Lower lobe of right lung (tissue), 2 donors: ENCODE data around the gene AQP6. TPM values are rescaled to one million over a fixed set of nuclear protein-coding genes. Genes with fewer than 3 reads are reported as not detected.

Source experiments
- ATAC-seq, 2 donors: fragments of 200-7000 bp; cut with Tn5 transposase; one replicate each; pipeline ENCODE4 v1.9.1; 2020 to 2022; ENCODE audit warnings: mild to moderate bottlenecking in 2 of 2, moderate library complexity in 2 of 2
- DNase-seq: peaks from one replicate; pipeline ENCODE4 v3.0.0-alpha.2; 2020
- H3K27ac ChIP-seq: fragments of 200-600 bp; one replicate; pipeline ENCODE4 v1.8.0; 2022
- H3K27me3 ChIP-seq: fragments of 200-600 bp; one replicate; pipeline ENCODE4 v1.8.0; 2022; ENCODE audit warnings: low read depth
- H3K36me3 ChIP-seq: fragments of 200-600 bp; one replicate; pipeline ENCODE4 v1.8.0; 2022; ENCODE audit warnings: mild to moderate bottlenecking
- H3K4me1 ChIP-seq: fragments of 200-600 bp; one replicate; pipeline ENCODE4 v1.8.0; 2022
- H3K4me3 ChIP-seq: fragments of 200-600 bp; one replicate; pipeline ENCODE4 v1.8.0; 2022; ENCODE audit warnings: mild to moderate bottlenecking
- H3K9me3 ChIP-seq: fragments of 200-600 bp; one replicate; pipeline ENCODE4 v1.8.0; 2022
- CTCF ChIP-seq: fragments of 200-600 bp; IDR thresholded peaks from one replicate; pipeline ENCODE4 v1.8.0; 2022; ENCODE audit warnings: antibody characterized with exemption, mild to moderate bottlenecking
- intact Hi-C: fragments of 100-400 bp; cut with DNase I; formaldehyde crosslinking; loops from one replicate; pipeline ENCODE4 v1.11.0; 2022
- total RNA-seq: library from RNA; stranded (reverse); fragmentation: NEBNext Ultra II Directional; extraction: Animal tissue kit (Norgen Biotek cat#: 25700); gene quantifications from one replicate; pipeline ENCODE4 v1.2.1, GENCODE V29; 2021
- donor health status: DM: no; HTN: yes; CAD: no; lungs with severe emphysema.

Gene AQP6
- total RNA-seq, 1 donor from 2014 or later = 0.09 TPM

GRCh38 chr12:50013361-50014147, 40.8 kb downstream of the AQP6 start:
- Histone ChIP-seq H3K27me3 (no peaks in the 10 kb centered on the region), H3K4me1 (peaks cover 9% of the 10 kb centered on the region), H3K9me3 (no peaks in the 10 kb centered on the region), H3K4me3 (no peak overlapping the region), H3K27ac (no peak overlapping the region), H3K36me3 (no peaks in the 10 kb centered on the region)
- intact Hi-C loops = no loop called here
- no peak for TF ChIP-seq CTCF
- ATAC-seq = no peak
- no peak for DNase-seq

DNA sequence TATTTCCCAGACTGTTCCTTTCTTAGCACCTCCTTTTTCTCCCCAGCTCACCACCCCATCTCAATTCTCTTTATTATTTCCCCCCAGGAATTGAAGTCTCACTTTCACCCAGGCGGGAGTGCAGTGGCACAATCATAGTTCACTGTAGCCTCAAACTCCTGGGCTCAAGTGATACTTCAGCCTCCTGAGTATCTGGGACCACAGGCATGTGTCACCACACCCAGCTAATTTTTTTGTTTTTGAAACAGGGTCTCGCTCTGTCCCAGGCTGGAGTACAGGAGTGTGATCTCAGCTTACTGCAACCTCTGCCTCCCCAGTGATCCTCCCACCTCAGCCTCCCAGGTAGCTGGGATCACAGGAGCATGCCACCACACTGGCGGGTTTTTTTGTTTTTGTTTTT, 41.6 kb downstream of the AQP6 start:
- TF ChIP-seq CTCF = no peak
- DNase-seq (no peak), ATAC-seq (peak; percentile 31 to 60)
- intact Hi-C loops = no loop called here
- Histone ChIP-seq H3K9me3 (no peaks in the 10 kb centered on the region), H3K27ac (no peak overlapping the region), H3K4me1 (peaks cover 9% of the 10 kb centered on the region), H3K36me3 (no peaks in the 10 kb centered on the region), H3K4me3 (no peak overlapping the region), H3K27me3 (no peaks in the 10 kb centered on the region)

- Histone ChIP-seq H3K36me3 (no peaks in the 10 kb centered on the region), H3K9me3 (no peaks in the 10 kb centered on the region), H3K4me3 (no peak overlapping the region), H3K27me3 (no peaks in the 10 kb centered on the region), H3K27ac (peak overlapping the region; percentile 61), H3K4me1 (peaks cover 9% of the 10 kb centered on the region)
- no peak for TF ChIP-seq CTCF
- intact Hi-C loops = no loop called here
- ATAC-seq = peak; percentile 78 to 89
- no peak for DNase-seq
Observed at GRCh38 chr12:50016501-50017475, 44.0 kb downstream of the AQP6 start.

- peaks cover 9% of the 10 kb centered on the region for H3K4me1 ChIP-seq
- peak; percentile 59 for DNase-seq
- H3K9me3 ChIP-seq = no peaks in the 10 kb centered on the region
- no peaks in the 10 kb centered on the region for H3K27me3 ChIP-seq
- H3K4me3 ChIP-seq = no peak overlapping the region
- H3K27ac ChIP-seq = peak overlapping the region; percentile 61
- peak; percentile 69 to 80 for ATAC-seq
- TF ChIP-seq CTCF = no peak
- no peaks in the 10 kb centered on the region for H3K36me3 ChIP-seq
- intact Hi-C loops = no loop called here
Observed at GRCh38 chr12:50017641-50018040, 44.9 kb downstream of the AQP6 start.

- Histone ChIP-seq H3K27me3 (no peaks in the 10 kb centered on the region), H3K36me3 (no peaks in the 10 kb centered on the region), H3K4me3 (no peak overlapping the region), H3K4me1 (peaks cover 9% of the 10 kb centered on the region), H3K27ac (peak overlapping the region; percentile 61), H3K9me3 (no peaks in the 10 kb centered on the region)
- ATAC-seq = no peak
- no peak for DNase-seq
- intact Hi-C loops = no loop called here
- TF ChIP-seq CTCF = no peak
Observed at GRCh38 chr12:50018154-50018553, 45.4 kb downstream of the AQP6 start.
